A549 (cell line): Measurements from ENCODE around the gene CCDC27.

ENCODE experiments used
- CTCF ChIP-seq: fragments of >200 bp; sonication (Bioruptor Twin); formaldehyde crosslinking; IDR thresholded peaks from 3 replicates; pipeline ENCODE4 v1.5.1; 2016
- RFX5 ChIP-seq: fragments of 450-650 bp; IDR thresholded peaks from 2 replicates; pipeline ENCODE4 v1.7.1; 2014; ENCODE audit warnings: antibody characterized with exemption, mild to moderate bottlenecking, moderate library complexity
- SMC3 ChIP-seq: fragments of >200 bp; sonication (Bioruptor Twin); formaldehyde crosslinking; IDR thresholded peaks from 3 replicates; pipeline ENCODE4 v1.6.1; 2018; ENCODE audit warnings: inconsistent platforms
- ZSCAN20 ChIP-seq: fragments of 250-450 bp; sonication (Bioruptor Pico); IDR thresholded peaks from 2 replicates; pipeline ENCODE4 v1.8.0; 2022; ENCODE audit warnings: mild to moderate bottlenecking, moderate library complexity
- TF ChIP-seq, protein P1 (sequence below): IDR thresholded peaks from 2 replicates; pipeline ENCODE4 v1.6.1; 2012

DNA sequence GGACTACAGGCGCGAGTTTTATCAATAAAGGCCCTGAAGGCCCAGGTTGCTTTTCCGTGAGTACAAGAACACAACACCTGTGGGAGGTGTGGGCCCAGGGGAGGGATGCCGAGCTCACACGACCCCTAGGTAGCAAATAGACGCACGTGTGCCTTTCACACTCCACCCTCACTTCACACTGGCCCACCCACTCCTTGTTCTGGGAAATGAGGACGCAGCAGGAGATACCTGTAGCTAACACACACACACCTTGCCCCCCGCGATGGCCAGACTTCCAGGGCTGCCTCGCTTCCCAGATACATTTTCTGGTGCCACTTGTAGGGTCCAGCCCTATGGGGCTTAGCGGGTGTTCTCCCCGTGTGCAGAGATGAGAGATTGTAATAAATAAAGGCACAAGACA is 4.3 kb upstream of the CCDC27 start:
- no peak for TF ChIP-seq RFX5
- no peak for TF ChIP-seq CTCF
- no peak for TF ChIP-seq ZSCAN20
- TF ChIP-seq, protein P1, sequence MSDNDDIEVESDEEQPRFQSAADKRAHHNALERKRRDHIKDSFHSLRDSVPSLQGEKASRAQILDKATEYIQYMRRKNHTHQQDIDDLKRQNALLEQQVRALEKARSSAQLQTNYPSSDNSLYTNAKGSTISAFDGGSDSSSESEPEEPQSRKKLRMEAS: no peak
- no peak for TF ChIP-seq SMC3
